Muscle of leg (tissue), 11 donors: ENCODE measurements around the gene C1QBP. TPM values are rescaled to one million over a fixed set of nuclear protein-coding genes. Genes with fewer than 3 reads are reported as not detected.

ENCODE experiments used
- DNase-seq: peaks from one replicate; pipeline ENCODE4 v3.0.0; 2013
- H3K27ac ChIP-seq: one replicate; pipeline ENCODE4 v1.5.1; 2013; ENCODE audit warnings: mild to moderate bottlenecking, low read length, control low read depth
- H3K27me3 ChIP-seq: one replicate; pipeline ENCODE4 v1.6.1; 2013; ENCODE audit warnings: low read length; ENCODE audit not compliant: control insufficient read depth, insufficient read depth
- H3K36me3 ChIP-seq: one replicate; pipeline ENCODE4 v1.6.1; 2013; ENCODE audit warnings: low read length; ENCODE audit not compliant: control insufficient read depth, insufficient read depth
- H3K4me1 ChIP-seq: one replicate; pipeline ENCODE4 v1.6.1; 2013; ENCODE audit warnings: low read length; ENCODE audit not compliant: control insufficient read depth, insufficient read depth
- H3K4me3 ChIP-seq: one replicate; pipeline ENCODE4 v1.5.1; 2013; ENCODE audit warnings: low read length, control low read depth
- H3K9me3 ChIP-seq: replicated peaks from 2 replicates; pipeline ENCODE4 v1.6.1; 2013; ENCODE audit warnings: low read depth, low read length; ENCODE audit not compliant: control insufficient read depth
- WGBS: methylation state at CpG from one replicate; pipeline ENCODE4 v1.1.5; 2013; ENCODE audit warnings: missing lambda C conversion rate; ENCODE audit not compliant: insufficient coverage; 5-methylcytosine and 5-hydroxymethylcytosine counted together
- polyA plus RNA-seq, 8 donors: library from polyadenylated mRNA; unstranded; fragments of 120-200 nt; gene quantifications; one replicate each; pipeline versions ENCODE4 v1.2.1 to v1.2.3, GENCODE V29; 2013; ENCODE audit warnings: inconsistent platforms in 1 of 8, low replicate concordance in 1 of 8; ENCODE audit not compliant: insufficient read length in 8 of 8, insufficient read depth in 1 of 8
- total RNA-seq: library from RNA; stranded (reverse); fragments of 120-200 nt; gene quantifications from one replicate; pipeline ENCODE4 v1.2.4, GENCODE V29; 2013

C1QBP gene
- total and polyA plus RNA-seq, 9 donors: 108 to 137 (median 120) TPM

DNA sequence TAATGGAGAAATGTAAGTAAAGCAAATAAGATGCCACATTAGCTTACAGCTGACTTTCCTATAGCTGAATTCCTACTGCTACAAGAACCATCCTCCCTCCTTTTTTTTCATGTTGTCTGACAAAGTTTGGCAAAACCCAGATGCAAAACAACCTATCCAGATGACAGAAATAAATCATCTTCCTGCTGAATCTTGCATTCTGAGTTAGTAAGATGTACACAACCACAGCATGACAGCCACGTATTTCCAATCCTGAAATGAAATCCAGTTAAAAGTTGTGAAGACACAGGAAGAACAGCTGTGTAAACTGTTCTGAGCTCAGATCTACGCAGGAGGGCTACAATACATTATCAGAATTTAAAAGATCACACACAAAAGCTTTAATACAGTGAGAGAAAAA, 35.0 kb upstream of the C1QBP start:
- H3K27me3 ChIP-seq: no peaks in the 10 kb centered on the region
- peaks cover 5% of the 10 kb centered on the region for H3K9me3 ChIP-seq
- no CpG with 5 or more reads among the region's 2 CpGs for WGBS
- peaks cover 36% of the 10 kb centered on the region for H3K36me3 ChIP-seq
- DNase-seq: no peak
- no peaks in the 10 kb centered on the region for H3K4me1 ChIP-seq
- H3K27ac ChIP-seq: no peak overlapping the region
- no peak overlapping the region for H3K4me3 ChIP-seq

- no peak for DNase-seq
- H3K27me3 ChIP-seq: no peaks in the 10 kb centered on the region
- H3K4me1 ChIP-seq: peaks cover 5% of the 10 kb centered on the region
- no peak overlapping the region for H3K4me3 ChIP-seq
- H3K9me3 ChIP-seq: no peaks in the 10 kb centered on the region
- H3K36me3 ChIP-seq: peaks cover 25% of the 10 kb centered on the region
- no CpG with 5 or more reads among the region's 3 CpGs for WGBS
- no peak overlapping the region for H3K27ac ChIP-seq
These were observed 33.6 kb upstream of the C1QBP start for GRCh38 chr17:5472511-5472910.

DNA sequence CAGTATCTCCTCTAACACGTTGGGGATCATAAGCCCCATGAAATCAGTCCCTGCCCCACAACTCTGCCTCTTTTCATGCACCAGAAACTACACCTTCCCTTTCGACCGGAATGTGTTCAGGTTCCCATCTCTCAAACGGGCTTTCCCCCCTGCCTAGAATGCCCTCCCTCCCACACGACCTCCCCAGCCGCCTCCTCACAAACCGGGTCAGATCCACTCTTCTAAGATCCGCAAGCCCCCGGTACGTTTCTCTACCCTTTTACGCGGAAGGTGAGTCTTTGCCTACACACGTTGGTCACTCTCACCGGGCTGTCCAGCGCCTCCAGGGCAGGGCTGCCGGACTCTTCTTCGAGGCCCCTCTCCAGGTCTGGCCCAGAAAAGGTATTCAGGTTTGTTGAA, 29.1 kb upstream of the C1QBP start:
- peak overlapping the region; percentile 62 for H3K27ac ChIP-seq
- no peaks in the 10 kb centered on the region for H3K27me3 ChIP-seq
- peaks cover 3% of the 10 kb centered on the region for H3K36me3 ChIP-seq
- DNase-seq: no peak
- WGBS: 1% methylated on average over 12 of the region's 17 CpGs
- no peaks in the 10 kb centered on the region for H3K9me3 ChIP-seq
- H3K4me1 ChIP-seq: peaks cover 12% of the 10 kb centered on the region
- H3K4me3 ChIP-seq: peak overlapping the region; percentile 96

DNA sequence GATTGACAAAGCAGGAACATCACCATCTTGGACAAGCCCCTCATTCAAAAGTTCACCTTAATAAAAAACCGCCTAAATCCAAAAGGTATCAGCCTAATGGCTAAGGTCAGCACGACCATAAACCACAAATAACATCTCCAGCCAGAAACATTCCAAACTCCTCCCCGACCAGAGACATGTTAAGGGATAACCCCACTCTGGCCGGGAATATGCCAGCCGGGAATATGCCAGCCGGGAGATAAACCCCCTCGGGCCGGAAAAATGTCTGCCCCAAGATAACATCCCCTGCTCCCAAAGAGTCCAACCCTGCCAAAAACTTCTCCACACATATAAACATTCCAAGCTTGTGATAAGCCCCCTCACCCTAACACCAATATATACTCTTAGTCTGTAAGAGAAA, 28.5 kb upstream of the C1QBP start:
- Histone ChIP-seq H3K9me3 (no peaks in the 10 kb centered on the region), H3K27me3 (no peaks in the 10 kb centered on the region), H3K4me3 (peak overlapping the region; percentile 96), H3K36me3 (peaks cover 4% of the 10 kb centered on the region), H3K27ac (no peak overlapping the region), H3K4me1 (peaks cover 12% of the 10 kb centered on the region)
- DNase-seq: no peak
- WGBS: 0% methylated on average over 6 of the region's 8 CpGs

DNA sequence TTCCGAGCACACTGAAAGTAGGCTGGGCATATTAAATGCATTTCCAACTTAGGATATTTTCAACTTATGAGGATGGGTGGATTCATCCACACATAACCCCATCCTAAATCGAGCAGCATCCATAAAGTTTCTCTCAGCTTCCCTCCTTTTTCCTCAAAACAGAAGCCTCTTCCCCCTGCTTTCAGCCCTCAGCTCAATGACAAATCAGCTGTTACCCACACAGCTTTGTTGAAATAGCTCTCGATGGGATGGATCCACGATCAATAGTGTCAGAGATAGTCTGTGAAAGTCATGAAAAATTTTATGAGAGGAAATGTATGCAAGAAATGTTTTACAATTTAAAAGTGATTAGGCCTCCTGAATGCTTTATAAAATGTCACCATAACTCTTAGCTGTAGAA, 27.3 kb upstream of the C1QBP start:
- DNase-seq: no peak
- Histone ChIP-seq H3K27ac (no peak overlapping the region), H3K27me3 (no peaks in the 10 kb centered on the region), H3K4me3 (no peak overlapping the region), H3K9me3 (no peaks in the 10 kb centered on the region), H3K4me1 (peaks cover 12% of the 10 kb centered on the region), H3K36me3 (peaks cover 5% of the 10 kb centered on the region)
- no CpG with 5 or more reads among the region's 4 CpGs for WGBS

GRCh38 chr17:5464717-5465507, 26.0 kb upstream of the C1QBP start:
- no peak overlapping the region for H3K4me3 ChIP-seq
- peaks cover 12% of the 10 kb centered on the region for H3K4me1 ChIP-seq
- peaks cover 14% of the 10 kb centered on the region for H3K36me3 ChIP-seq
- H3K27me3 ChIP-seq: no peaks in the 10 kb centered on the region
- H3K9me3 ChIP-seq: no peaks in the 10 kb centered on the region
- WGBS: 92% methylated on average over 8 of the region's 10 CpGs
- no peak overlapping the region for H3K27ac ChIP-seq
- no peak for DNase-seq

- Histone ChIP-seq H3K27ac (no peak overlapping the region), H3K36me3 (peaks cover 61% of the 10 kb centered on the region), H3K27me3 (no peaks in the 10 kb centered on the region), H3K4me3 (no peak overlapping the region), H3K4me1 (no peaks in the 10 kb centered on the region), H3K9me3 (no peaks in the 10 kb centered on the region)
- 100% methylated on average over 4 of the region's 8 CpGs for WGBS
- DNase-seq: no peak
These were observed 7.8 kb upstream of the C1QBP start for GRCh38 chr17:5446786-5447185.

- Histone ChIP-seq H3K4me3 (no peak overlapping the region), H3K4me1 (peaks cover 5% of the 10 kb centered on the region), H3K9me3 (no peaks in the 10 kb centered on the region), H3K27me3 (no peaks in the 10 kb centered on the region), H3K27ac (no peak overlapping the region), H3K36me3 (peaks cover 49% of the 10 kb centered on the region)
- DNase-seq: no peak
- WGBS: 90% methylated on average over 22 of the region's 22 CpGs
These were observed 5.3 kb upstream of the C1QBP start for GRCh38 chr17:5444209-5444608.

- Histone ChIP-seq H3K27ac (no peak overlapping the region), H3K4me1 (peaks cover 6% of the 10 kb centered on the region), H3K4me3 (no peak overlapping the region), H3K36me3 (peaks cover 46% of the 10 kb centered on the region), H3K9me3 (no peaks in the 10 kb centered on the region), H3K27me3 (no peaks in the 10 kb centered on the region)
- no peak for DNase-seq
- WGBS: 100% methylated on average over 2 of the region's 6 CpGs
These were observed 4.8 kb upstream of the C1QBP start for GRCh38 chr17:5443728-5444127.

- no peaks in the 10 kb centered on the region for H3K9me3 ChIP-seq
- no CpG with 5 or more reads among the region's 1 CpG for WGBS
- peak overlapping the region; percentile 76 for H3K27ac ChIP-seq
- H3K36me3 ChIP-seq: peaks cover 42% of the 10 kb centered on the region
- H3K4me1 ChIP-seq: peaks cover 10% of the 10 kb centered on the region
- H3K27me3 ChIP-seq: no peaks in the 10 kb centered on the region
- H3K4me3 ChIP-seq: peak overlapping the region; percentile 71
- DNase-seq: no peak
These were observed 450 bp upstream of the C1QBP start for GRCh38 chr17:5439446-5439764.
